SH-SY5Y (cell line): ENCODE measurements around the gene C1S.

Experiments used
- GATA2 ChIP-seq: IDR thresholded peaks from 2 replicates; pipeline ENCODE4 v1.6.1; 2011; ENCODE audit warnings: mild to moderate bottlenecking, low read depth, low read length
- GATA3 ChIP-seq: IDR thresholded peaks from 2 replicates; pipeline ENCODE4 v1.6.1; 2011; ENCODE audit warnings: low read depth, mild to moderate bottlenecking, low read length, moderate library complexity

DNA sequence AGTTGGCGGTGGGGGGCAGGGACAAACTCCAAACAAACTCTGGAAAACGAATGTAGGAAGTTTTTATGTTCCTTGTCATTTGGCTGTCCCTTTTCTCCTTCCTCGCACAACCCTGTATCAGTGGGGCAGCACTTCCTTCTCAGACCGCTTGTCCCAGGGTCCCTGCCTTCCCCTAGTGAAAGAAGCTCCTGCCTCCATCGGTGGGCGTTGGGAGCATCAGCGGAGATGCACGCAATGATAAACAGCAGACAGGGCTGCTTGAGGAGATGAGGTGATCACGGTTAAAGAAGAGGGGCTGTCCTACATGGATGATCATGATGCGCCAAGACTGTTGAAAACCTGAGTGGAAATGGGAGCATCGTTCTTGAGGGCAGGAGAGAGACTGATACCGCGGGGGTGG lies 620 bp downstream of the C1S start:
- TF ChIP-seq GATA3 (no peak), GATA2 (no peak)
